Tibial nerve (tissue), 4 donors: Measurements from ENCODE around the gene MIP. TPM values are rescaled to one million over a fixed set of nuclear protein-coding genes. Genes with fewer than 3 reads are reported as not detected.

ENCODE experiments used
- DNase-seq, 2 donors: peaks; one replicate each; pipeline ENCODE4 v3.0.0-alpha.2; 2019; ENCODE audit warnings: low spot score in 2 of 2
- H3K27ac ChIP-seq, 4 donors: fragments of 200-600 bp; sonication (generic) in 3 of 4; one replicate each; pipeline ENCODE4 v1.5.1; 2017 to 2019; ENCODE audit warnings: mild to moderate bottlenecking in 1 of 4
- H3K27me3 ChIP-seq, 2 donors: fragments of 200-600 bp; sonication (generic) in 1 of 2; one replicate each; pipeline versions ENCODE4 v1.5.1 to v1.6.0; 2017 to 2019
- H3K36me3 ChIP-seq, 3 donors: fragments of 200-600 bp; sonication (generic); one replicate each; pipeline ENCODE4 v1.5.1; 2018 to 2019
- H3K4me1 ChIP-seq, 4 donors: fragments of 200-600 bp; sonication (generic) in 3 of 4; one replicate each; pipeline ENCODE4 v1.5.1; 2017 to 2019
- H3K4me3 ChIP-seq, 4 donors: fragments of 200-600 bp; sonication (generic) in 3 of 4; one replicate each; pipeline ENCODE4 v1.5.1; 2017 to 2019; ENCODE audit warnings: mild to moderate bottlenecking in 1 of 4, moderate library complexity in 1 of 4
- H3K9me3 ChIP-seq, 4 donors: fragments of 200-600 bp; sonication (generic) in 3 of 4; one replicate each; pipeline ENCODE4 v1.5.1; 2017 to 2019
- CTCF ChIP-seq, 5 experiments: fragments of 200-600 bp in 3 of 5; fragments of 450-650 bp in 2 of 5; sonication (generic) in 3 of 5; IDR thresholded peaks; one replicate each; pipeline ENCODE4 v1.5.1; 2016 to 2019; ENCODE audit warnings: antibody characterized with exemption in 5 of 5, mild to moderate bottlenecking in 3 of 5, moderate library complexity in 2 of 5
- EP300 ChIP-seq, 2 donors: sonication (generic); formaldehyde crosslinking; IDR thresholded peaks; one replicate each; pipeline ENCODE4 v1.6.1; 2017; ENCODE audit warnings: antibody characterized with exemption in 2 of 2, mild to moderate bottlenecking in 1 of 2
- POLR2A ChIP-seq, 2 donors: fragments of 450-650 bp; IDR thresholded peaks; one replicate each; pipeline ENCODE4 v1.6.1; 2017; ENCODE audit warnings: antibody characterized with exemption in 2 of 2, mild to moderate bottlenecking in 2 of 2, moderate library complexity in 2 of 2
- WGBS, 2 donors: methylation state at CpG; one replicate each; pipeline ENCODE4 v1.1.5; 2018; 5-methylcytosine and 5-hydroxymethylcytosine counted together
- total RNA-seq, 4 donors: library from RNA; depleted of rRNA; stranded (reverse); fragments of >200 nt; gene quantifications; one replicate each; pipeline ENCODE4 v1.1.0, GENCODE V29; 2016

MIP gene
- total RNA-seq, 4 donors from 2014 or later, result not detected

- Histone ChIP-seq H3K36me3 (peaks cover 0 to 8% (median 0%) of the 10 kb centered on the region in 3 donors), H3K4me1 (no peaks in the 10 kb centered on the region), H3K27ac (no peak overlapping the region), H3K27me3 (no peaks in the 10 kb centered on the region), H3K9me3 (no peaks in the 10 kb centered on the region), H3K4me3 (no peak overlapping the region)
- TF ChIP-seq POLR2A (IDR thresholded peaks at IDR 0.05) (no peak), CTCF (IDR thresholded peaks at IDR 0.05) (no peak), EP300 (IDR thresholded peaks at IDR 0.05) (no peak)
- DNase-seq, result no peak
- WGBS, 2 donors, result 83 to 86% methylated on average over 11 of the region's 11 CpGs
Measured at GRCh38 chr12:56437430-56438176, 16.9 kb downstream of the MIP start.

GRCh38 chr12:56434828-56435227 is 19.6 kb downstream of the MIP start:
- H3K4me3 ChIP-seq, result no peak overlapping the region
- no peaks in the 10 kb centered on the region for H3K9me3 ChIP-seq
- DNase-seq, result no peak
- no peaks in the 10 kb centered on the region for H3K27me3 ChIP-seq
- no peak overlapping the region for H3K27ac ChIP-seq
- H3K4me1 ChIP-seq, result no peaks in the 10 kb centered on the region
- no peak for TF ChIP-seq CTCF (IDR thresholded peaks at IDR 0.05)
- no peak for TF ChIP-seq EP300 (IDR thresholded peaks at IDR 0.05)
- TF ChIP-seq POLR2A (IDR thresholded peaks at IDR 0.05), result no peak
- 94 to 96% methylated on average over 6 of the region's 6 CpGs for WGBS, 2 donors
- peaks cover 0 to 23% (median 0%) of the 10 kb centered on the region in 3 donors for H3K36me3 ChIP-seq

DNA sequence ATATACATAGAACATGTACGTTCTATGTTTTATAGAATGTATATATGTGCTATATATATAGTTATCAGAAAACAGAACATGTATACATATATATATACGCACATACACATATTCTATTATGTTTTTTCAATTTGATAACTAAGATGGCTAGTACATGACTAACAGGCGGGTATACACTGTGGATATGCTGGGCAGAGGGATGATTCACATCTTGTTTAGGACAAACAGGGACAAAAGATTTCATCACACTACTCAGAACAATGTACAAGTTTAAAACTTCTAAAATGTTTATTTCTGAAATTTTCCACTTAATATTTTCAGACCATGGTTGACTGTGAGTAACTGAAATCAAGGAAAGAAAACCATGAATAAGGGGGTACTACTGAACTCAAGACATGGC is 22.6 kb downstream of the MIP start:
- H3K36me3 ChIP-seq, result peaks cover 0 to 43% (median 0%) of the 10 kb centered on the region in 3 donors
- no peak overlapping the region for H3K27ac ChIP-seq
- H3K4me1 ChIP-seq, result no peaks in the 10 kb centered on the region
- DNase-seq, result no peak
- no peaks in the 10 kb centered on the region for H3K27me3 ChIP-seq
- TF ChIP-seq EP300 (IDR thresholded peaks at IDR 0.05) (no peak), POLR2A (IDR thresholded peaks at IDR 0.05) (no peak), CTCF (IDR thresholded peaks at IDR 0.05) (no peak)
- WGBS, 2 donors, result 90 to 96% methylated on average over 3 of the region's 3 CpGs
- H3K9me3 ChIP-seq, result no peaks in the 10 kb centered on the region
- no peak overlapping the region for H3K4me3 ChIP-seq

GRCh38 chr12:56431288-56431687 is 23.2 kb downstream of the MIP start:
- no peaks in the 10 kb centered on the region for H3K9me3 ChIP-seq
- no peak overlapping the region for H3K27ac ChIP-seq
- no peak for DNase-seq
- peaks cover 0 to 47% (median 0%) of the 10 kb centered on the region in 3 donors for H3K36me3 ChIP-seq
- 93 to 94% methylated on average over 11 of the region's 11 CpGs for WGBS, 2 donors
- H3K27me3 ChIP-seq, result no peaks in the 10 kb centered on the region
- TF ChIP-seq CTCF (IDR thresholded peaks at IDR 0.05) (no peak), EP300 (IDR thresholded peaks at IDR 0.05) (no peak), POLR2A (IDR thresholded peaks at IDR 0.05) (no peak)
- H3K4me3 ChIP-seq, result no peak overlapping the region
- H3K4me1 ChIP-seq, result no peaks in the 10 kb centered on the region

DNA sequence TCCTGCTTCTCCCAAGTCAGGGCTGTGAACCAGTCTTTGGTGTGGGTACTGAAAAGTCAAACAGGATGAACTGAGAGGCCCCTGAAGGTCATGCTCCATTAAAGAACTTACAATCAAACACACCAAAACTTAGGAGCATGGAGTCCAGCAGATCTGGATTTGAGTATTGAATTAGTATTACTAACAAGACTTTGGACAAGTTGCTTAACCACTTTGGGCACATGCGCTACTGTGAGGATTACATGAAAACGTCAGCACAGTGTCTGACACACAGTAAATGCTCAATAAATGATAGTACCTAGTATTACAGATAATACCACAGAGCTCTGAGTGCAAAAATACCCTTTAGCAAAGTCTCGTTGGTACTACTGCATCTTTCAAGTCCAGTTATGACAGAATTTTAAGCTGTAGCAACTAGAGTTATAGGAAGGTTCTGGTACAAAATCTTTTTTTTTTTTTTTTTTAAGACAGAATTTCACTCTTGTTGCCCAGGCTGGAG is 28.5 kb downstream of the MIP start:
- H3K4me1 ChIP-seq, result no peaks in the 10 kb centered on the region
- WGBS, 2 donors, result 58 to 62% methylated on average over 3 of the region's 3 CpGs
- no peaks in the 10 kb centered on the region for H3K9me3 ChIP-seq
- TF ChIP-seq CTCF (IDR thresholded peaks at IDR 0.05), result no peak
- no peak for TF ChIP-seq POLR2A (IDR thresholded peaks at IDR 0.05)
- TF ChIP-seq EP300 (IDR thresholded peaks at IDR 0.05), result no peak
- no peak overlapping the region for H3K27ac ChIP-seq
- no peak for DNase-seq
- no peak overlapping the region for H3K4me3 ChIP-seq
- peaks cover 0 to 71% (median 0%) of the 10 kb centered on the region in 3 donors for H3K36me3 ChIP-seq
- no peaks in the 10 kb centered on the region for H3K27me3 ChIP-seq
